H1 (cell line): ENCODE measurements around the gene HES5. TPM values are rescaled to one million over a fixed set of nuclear protein-coding genes. Genes with fewer than 3 reads are reported as not detected.

Experiments
- CTCF ChIA-PET: fragments of 300-600 bp; sonication (Branson Sonifier 250); formaldehyde crosslinking; loops from one replicate; lab custom pipeline; 2021; ENCODE audit not compliant: partially characterized antibody; lab: Charles Lee
- POLR2A ChIA-PET: fragments of 300-600 bp; sonication (Branson Sonifier 250); formaldehyde crosslinking; loops from one replicate; lab custom pipeline; 2021; ENCODE audit warnings: inconsistent platforms; ENCODE audit not compliant: partially characterized antibody; lab: Charles Lee
- DNase-seq, 2 experiments: peaks; one replicate each; pipeline versions ENCODE4 v3.0.0 to v3.0.0-alpha.2; 2010 to 2022; ENCODE audit warnings: low spot score in 2 of 2, low read depth in 1 of 2, mixed read lengths in 1 of 2
- FAIRE-seq: peaks from 2 replicates; lab custom pipeline; 2011; peaks lifted over from hg19 to GRCh38; lab: Jason Lieb, UNC
- H2AFZ ChIP-seq: 2 replicates; pipeline ENCODE4 v1.8.1; 2012; ENCODE audit warnings: low read length, inconsistent platforms
- H2AK5ac ChIP-seq: 2 replicates; pipeline ENCODE4 v1.6.1; 2013; ENCODE audit warnings: low read depth, low read length
- H2BK120ac ChIP-seq: replicated peaks from 2 replicates; pipeline ENCODE3; 2013; ENCODE audit warnings: low read depth, low read length, inconsistent platforms
- H2BK12ac ChIP-seq: 2 replicates; pipeline ENCODE4 v1.6.1; 2013; ENCODE audit warnings: low read depth, low read length
- H2BK15ac ChIP-seq: 2 replicates; pipeline ENCODE4 v1.6.1; 2013; ENCODE audit warnings: low read length
- H2BK20ac ChIP-seq: 2 replicates; pipeline ENCODE4 v1.6.1; 2013; ENCODE audit warnings: low read length
- H2BK5ac ChIP-seq: 2 replicates; pipeline ENCODE4 v1.6.1; 2013; ENCODE audit warnings: low read depth, low read length
- H3K14ac ChIP-seq: 2 replicates; pipeline ENCODE4 v1.6.1; 2013; ENCODE audit warnings: inconsistent platforms; ENCODE audit not compliant: insufficient read length
- H3K18ac ChIP-seq: 2 replicates; pipeline ENCODE4 v1.6.1; 2013; ENCODE audit warnings: low read length; ENCODE audit errors: extremely low read depth
- H3K23ac ChIP-seq: 2 replicates; pipeline ENCODE4 v1.6.1; 2013; ENCODE audit warnings: inconsistent platforms; ENCODE audit not compliant: insufficient read length
- H3K23me2 ChIP-seq: 2 replicates; pipeline ENCODE4 v1.6.1; 2013; ENCODE audit warnings: low read depth, low read length
- H3K27ac ChIP-seq: 2 replicates; pipeline ENCODE4 v1.6.1; 2011; ENCODE audit warnings: low read depth, low read length, inconsistent platforms
- H3K27me3 ChIP-seq, 4 experiments: replicated peaks in 1 of 4; 1 replicate in 1 of 4; 2 replicates in 3 of 4; pipeline versions ENCODE4 v1.6.1 to v1.8.1; 2011 to 2013; ENCODE audit warnings: low read length in 3 of 4, mild to moderate bottlenecking in 3 of 4, inconsistent platforms in 2 of 4, mixed read lengths in 2 of 4, moderate library complexity in 1 of 4; ENCODE audit not compliant: control insufficient read depth in 3 of 4, insufficient read depth in 3 of 4; ENCODE audit errors: extremely low read depth in 1 of 4
- H3K36me3 ChIP-seq, 4 experiments: 2 replicates each; pipeline versions ENCODE4 v1.6.1 to v1.8.1; 2011 to 2013; ENCODE audit warnings: mild to moderate bottlenecking in 4 of 4, low read length in 3 of 4, moderate library complexity in 2 of 4, control low read depth in 1 of 4, inconsistent platforms in 1 of 4; ENCODE audit not compliant: insufficient read depth in 4 of 4, control insufficient read depth in 2 of 4
- H3K4ac ChIP-seq: replicated peaks from 2 replicates; pipeline ENCODE3; 2013; ENCODE audit warnings: low read length, low read depth, mixed read lengths, inconsistent platforms; ENCODE audit not compliant: insufficient read length
- H3K4me1 ChIP-seq, 4 experiments: replicated peaks in 1 of 4; 1 replicate in 1 of 4; 2 replicates in 3 of 4; pipeline versions ENCODE4 v1.6.1 to v1.8.1; 2011 to 2013; ENCODE audit warnings: low read length in 3 of 4, inconsistent platforms in 2 of 4, mixed read lengths in 1 of 4; ENCODE audit not compliant: insufficient read depth in 4 of 4, control insufficient read depth in 3 of 4
- H3K4me2 ChIP-seq, 2 experiments: 2 replicates each; pipeline versions ENCODE4 v1.6.1 to v1.8.1; 2011 to 2013; ENCODE audit warnings: low read depth in 2 of 2, low read length in 2 of 2, control low read depth in 1 of 2, inconsistent platforms in 1 of 2, mild to moderate bottlenecking in 1 of 2; ENCODE audit not compliant: insufficient read depth in 1 of 2
- H3K4me3 ChIP-seq, 4 experiments: fragments of 200-600, 300-600 bp in 1 of 4; sonication (generic), shearing (Covaris generic), sonication (Bioruptor Twin) in 1 of 4; 2 replicates each; pipeline versions ENCODE4 v1.5.1 to v1.8.1; 2011 to 2016; ENCODE audit warnings: low read length in 4 of 4, low read depth in 3 of 4, control low read depth in 2 of 4, inconsistent platforms in 2 of 4, mild to moderate bottlenecking in 2 of 4, mixed read lengths in 1 of 4, moderate library complexity in 1 of 4; ENCODE audit not compliant: insufficient read depth in 2 of 4; ENCODE audit errors: extremely low read depth in 1 of 4
- H3K56ac ChIP-seq: replicated peaks from 2 replicates; pipeline ENCODE3; 2013; ENCODE audit warnings: low read depth, mild to moderate bottlenecking, mixed read lengths, low read length, inconsistent platforms; ENCODE audit not compliant: insufficient read length
- H3K79me1 ChIP-seq: 2 replicates; pipeline ENCODE4 v1.6.1; 2013; ENCODE audit warnings: low read depth, low read length, control low read depth
- H3K79me2 ChIP-seq, 2 experiments: 2 replicates each; pipeline versions ENCODE4 v1.6.1 to v1.8.1; 2012 to 2013; ENCODE audit warnings: low read length in 2 of 2, mild to moderate bottlenecking in 2 of 2, inconsistent platforms in 1 of 2; ENCODE audit not compliant: insufficient read depth in 2 of 2, control insufficient read depth in 1 of 2
- H3K9ac ChIP-seq, 4 experiments: replicated peaks in 1 of 4; 1 replicate in 1 of 4; 2 replicates in 3 of 4; pipeline versions ENCODE4 v1.6.1 to v1.8.1; 2011 to 2013; ENCODE audit warnings: low read depth in 3 of 4, low read length in 3 of 4, control low read depth in 2 of 4, mild to moderate bottlenecking in 2 of 4, moderate library complexity in 2 of 4, inconsistent platforms in 1 of 4; ENCODE audit errors: extremely low read depth in 1 of 4
- H3K9me3 ChIP-seq, 2 experiments: 2 replicates each; pipeline versions ENCODE4 v1.6.1 to v1.8.1; 2012 to 2013; ENCODE audit warnings: mild to moderate bottlenecking in 2 of 2, moderate library complexity in 2 of 2, control low read depth in 1 of 2, inconsistent platforms in 1 of 2, low read depth in 1 of 2, low read length in 1 of 2, mixed read lengths in 1 of 2; ENCODE audit not compliant: insufficient read depth in 2 of 2
- H4K20me1 ChIP-seq, 2 experiments: replicated peaks in 1 of 2; 2 replicates each; pipeline versions ENCODE3 to v1.8.1; 2011 to 2013; ENCODE audit warnings: inconsistent platforms in 2 of 2, low read length in 2 of 2, mild to moderate bottlenecking in 1 of 2; ENCODE audit not compliant: insufficient read depth in 2 of 2, control insufficient read depth in 1 of 2
- H4K5ac ChIP-seq: 2 replicates; pipeline ENCODE4 v1.6.1; 2013; ENCODE audit warnings: low read length, low read depth, mixed read lengths, inconsistent platforms; ENCODE audit not compliant: insufficient read length
- H4K8ac ChIP-seq: 2 replicates; pipeline ENCODE4 v1.8.0; 2013; ENCODE audit warnings: mild to moderate bottlenecking, moderate library complexity, low read length, inconsistent platforms; ENCODE audit not compliant: insufficient read depth; ENCODE audit errors: extremely low read depth
- H4K91ac ChIP-seq: replicated peaks from 2 replicates; pipeline ENCODE3; 2013; ENCODE audit warnings: low read length, mixed read lengths, inconsistent platforms; ENCODE audit not compliant: insufficient read length
- CHD1 ChIP-seq: IDR thresholded peaks from 2 replicates; pipeline ENCODE4 v1.6.1; 2012; ENCODE audit warnings: low read depth, low read length, improper control_type of control experiment
- HDAC6 ChIP-seq: IDR thresholded peaks from one replicate; pipeline ENCODE4 v1.7.1; 2012; ENCODE audit warnings: low read depth, mild to moderate bottlenecking, inconsistent platforms, low read length, moderate library complexity
- KDM4A ChIP-seq: IDR thresholded peaks from one replicate; pipeline ENCODE4 v1.7.1; 2012; ENCODE audit warnings: low read depth, mild to moderate bottlenecking, moderate library complexity, low read length, inconsistent platforms; ENCODE audit not compliant: severe bottlenecking
- MAFK ChIP-seq: IDR thresholded peaks from 2 replicates; pipeline ENCODE4 v1.6.1; 2012; ENCODE audit warnings: low read depth, mild to moderate bottlenecking, improper control_type of control experiment, low read length
- NANOG ChIP-seq: IDR thresholded peaks from 2 replicates; pipeline ENCODE4 v1.6.1; 2011; ENCODE audit warnings: low read length, low read depth, mild to moderate bottlenecking, inconsistent platforms; ENCODE audit not compliant: insufficient read depth, poor library complexity, severe bottlenecking
- NRF1 ChIP-seq: IDR thresholded peaks from 2 replicates; pipeline ENCODE4 v1.6.1; 2011; ENCODE audit warnings: mild to moderate bottlenecking, low read depth, low read length, improper control_type of control experiment
- POLR2A ChIP-seq, 2 experiments: IDR thresholded peaks; 1 replicate in 1 of 2; 2 replicates in 1 of 2; pipeline ENCODE4 v1.6.1; 2011; ENCODE audit warnings: low read depth in 2 of 2, low read length in 2 of 2, mild to moderate bottlenecking in 2 of 2; ENCODE audit errors: control extremely low read depth in 1 of 2
- RFX5 ChIP-seq: IDR thresholded peaks from 2 replicates; pipeline ENCODE4 v1.6.1; 2011; ENCODE audit warnings: low read depth, low read length, improper control_type of control experiment, borderline replicate concordance
- SAP30 ChIP-seq: fragments of 300-600 bp; sonication (generic); IDR thresholded peaks from 2 replicates; pipeline ENCODE4 v1.7.1; 2012; ENCODE audit warnings: low read length, moderate library complexity, mild to moderate bottlenecking, inconsistent platforms; ENCODE audit not compliant: insufficient read depth, insufficient replicate concordance
- SP4 ChIP-seq: IDR thresholded peaks from 2 replicates; pipeline ENCODE4 v1.6.1; 2012; ENCODE audit warnings: low read length, inconsistent platforms
- WGBS, 2 experiments: shearing (Covaris generic) in 1 of 2; methylation state at CpG; one replicate each; pipeline versions ENCODE4 v1.1.6 to v1.1.7; 2013 to 2015; ENCODE audit warnings: low lambda C conversion rate in 2 of 2, mixed read lengths in 2 of 2, inconsistent platforms in 1 of 2, low coverage in 1 of 2, missing lambda C conversion rate in 1 of 2; ENCODE audit not compliant: insufficient replicate concordance in 2 of 2, insufficient coverage in 1 of 2, insufficient read length in 1 of 2; ENCODE audit errors: extremely low coverage in 1 of 2, missing lambda C conversion rate in 1 of 2; 5-methylcytosine and 5-hydroxymethylcytosine counted together
- polyA plus RNA-seq, 7 experiments: library from polyadenylated mRNA; depleted of rRNA in 3 of 7; stranded (reverse) in 5 of 7; unstranded in 2 of 7; fragments of >200 nt in 5 of 7; fragments of 200-250 nt in 2 of 7; gene quantifications; 1 replicate in 5 of 7; 2 replicates in 1 of 7; 4 replicates in 1 of 7; pipeline versions ENCODE4 v1.2.1 to v1.2.3, GENCODE V29; 2011 to 2013; ENCODE audit warnings: missing spikeins in 2 of 7, mixed read lengths in 2 of 7
- total RNA-seq: library from RNA; stranded (reverse); fragmentation: NEBNext Ultra II Directional; extraction: Animal tissue kit (Norgen Biotek cat#: 25700); gene quantifications from 2 replicates; pipeline ENCODE4 v1.2.1, GENCODE V29; 2021

HES5 gene
- total and polyA plus RNA-seq, 2 of the 8 experiments (the other 6 are each of a cell fraction or from before 2014, with no cell fraction given): 0.22 TPM; not detected in 1

DNA sequence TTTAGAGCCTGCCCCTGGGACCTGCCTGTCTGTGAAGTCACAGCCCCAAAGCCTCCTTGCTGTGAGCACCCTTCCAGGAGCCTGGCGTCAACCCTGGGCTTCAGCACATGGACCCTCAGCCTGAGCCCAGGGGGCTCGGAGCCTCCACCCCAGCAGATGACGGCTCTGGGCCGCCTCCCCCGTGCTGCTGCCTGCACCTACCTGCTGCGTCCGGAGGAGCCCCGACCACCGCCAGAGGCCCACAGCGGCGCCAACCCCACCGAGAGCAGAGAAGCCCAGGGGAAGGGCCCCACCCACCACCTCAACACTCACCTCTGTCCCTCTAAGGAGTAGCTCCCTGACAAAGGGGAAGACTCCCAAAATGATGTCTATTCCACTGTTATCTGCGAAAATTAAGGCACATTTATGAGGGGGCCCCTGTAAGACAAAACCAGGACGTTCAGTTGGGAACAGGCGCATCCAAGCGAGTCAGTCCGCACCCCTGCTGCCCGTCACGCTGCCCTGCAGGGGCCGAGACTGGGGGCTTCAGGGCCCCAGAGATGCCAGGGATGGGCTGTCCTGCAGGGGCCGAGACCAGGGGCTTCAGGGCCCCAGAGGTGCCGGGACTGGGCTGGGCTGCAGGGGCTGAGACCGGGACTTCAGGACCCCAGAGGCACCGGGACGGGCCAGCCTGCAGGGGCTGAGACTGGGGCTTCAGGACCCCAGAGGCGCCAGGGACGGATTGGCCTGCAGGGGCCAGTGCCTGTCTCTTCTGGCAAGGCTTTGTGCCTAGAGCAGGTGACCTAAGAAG is 19.5 kb downstream of the HES5 start:
- no peak overlapping the region for H4K91ac ChIP-seq
- DNase-seq: no peak
- ChIA-PET CTCF (interaction anchor here (1.0 to 1.2 kb wide), 2 partner anchors 32 to 37 kb away, joined by 3 read pairs; no protein-coding TSS in a partner anchor), POLR2A (interaction anchor here (1.0 to 2.0 kb wide), 2 partner anchors 9 to 23 kb away, joined by 3 to 5 read pairs; no protein-coding TSS in a partner anchor)
- H4K8ac ChIP-seq: no peak overlapping the region
- H2BK5ac ChIP-seq: no peak overlapping the region
- H3K4me2 ChIP-seq: no peak overlapping the region
- H3K27me3 ChIP-seq: no peaks in the 10 kb centered on the region
- no peaks in the 10 kb centered on the region; a peak in 1 of 7 replicates for H3K4me1 ChIP-seq
- no peak overlapping the region for H2BK15ac ChIP-seq
- peaks cover 8 to 49% (median 25%) of the 10 kb centered on the region in 4 experiments; a peak in 7 of 8 replicates for H3K36me3 ChIP-seq
- no peak overlapping the region for H3K4me3 ChIP-seq
- H2BK120ac ChIP-seq: no peak overlapping the region
- H4K5ac ChIP-seq: no peak overlapping the region
- no peak overlapping the region for H3K56ac ChIP-seq
- no peak overlapping the region for H3K4ac ChIP-seq
- H4K20me1 ChIP-seq: peaks cover 4 to 18% of the 10 kb centered on the region in 2 experiments
- H3K79me1 ChIP-seq: no peaks in the 10 kb centered on the region; the same call in 1 of the 2 replicates
- H3K23ac ChIP-seq: no peak overlapping the region
- H3K14ac ChIP-seq: no peak overlapping the region
- no peaks in the 10 kb centered on the region for H3K79me2 ChIP-seq
- H3K23me2 ChIP-seq: no peaks in the 10 kb centered on the region
- H3K18ac ChIP-seq: no peak overlapping the region
- no peak overlapping the region for H3K9ac ChIP-seq
- no peaks in the 10 kb centered on the region for H3K9me3 ChIP-seq
- H2BK20ac ChIP-seq: no peak overlapping the region
- no peak overlapping the region for H3K27ac ChIP-seq
- 89% methylated on average over 26 of the region's 27 CpGs; no CpG with 5 or more reads in 1 of the 2 experiments for WGBS, 2 experiments
- no peak overlapping the region for H2AK5ac ChIP-seq
- H2AFZ ChIP-seq: no peak overlapping the region
- no peak overlapping the region for H2BK12ac ChIP-seq
- no peak for TF ChIP-seq MAFK
- TF ChIP-seq KDM4A: no peak
- no peak for TF ChIP-seq HDAC6
- TF ChIP-seq NRF1: no peak
- TF ChIP-seq SP4: no peak
- no peak for TF ChIP-seq CHD1
- TF ChIP-seq NANOG: no peak
- TF ChIP-seq SAP30: no peak
- no peak for TF ChIP-seq POLR2A (IDR thresholded peaks at IDR 0.05; ENCODE audit: control extremely low read depth in 1 of 2, low read depth in 2 of 2, low read length in 2 of 2)
- TF ChIP-seq RFX5: no peak
- no peak for FAIRE-seq
